UCSD-AML1 (cell line): ENCODE results near the gene PPP1R16B.

Experiments
- DNase-seq: peaks from one replicate; lab custom pipeline; 2025; ENCODE audit not compliant: unreplicated experiment; lab: John Stamatoyannopoulos, UW

PPP1R16B gene

DNA sequence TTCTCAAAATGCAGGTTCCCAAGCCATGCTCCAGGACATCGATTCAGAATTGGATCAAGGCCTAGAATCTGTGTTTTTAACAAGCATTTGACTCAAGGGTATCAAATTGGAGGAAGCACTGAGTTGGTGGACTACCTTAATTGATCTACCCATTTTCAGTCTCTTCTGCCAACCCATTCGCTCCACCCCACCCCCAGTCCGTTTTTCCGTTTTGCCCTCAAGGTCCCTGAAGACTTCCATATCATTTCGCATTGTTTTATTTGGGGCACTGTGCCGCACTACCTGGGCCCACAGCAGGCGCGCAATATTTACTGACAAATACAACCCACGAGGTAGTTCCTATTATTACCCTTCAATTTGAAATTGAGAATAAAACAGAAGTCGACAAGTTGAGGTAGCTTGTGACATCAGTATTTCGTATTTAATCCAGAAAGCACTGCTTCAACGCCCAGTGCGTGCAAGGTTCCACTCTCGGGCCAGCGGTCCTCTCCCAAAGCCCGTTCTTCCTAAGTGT is 156.1 kb downstream of the PPP1R16B start:
- DNase-seq, result no peak

DNA sequence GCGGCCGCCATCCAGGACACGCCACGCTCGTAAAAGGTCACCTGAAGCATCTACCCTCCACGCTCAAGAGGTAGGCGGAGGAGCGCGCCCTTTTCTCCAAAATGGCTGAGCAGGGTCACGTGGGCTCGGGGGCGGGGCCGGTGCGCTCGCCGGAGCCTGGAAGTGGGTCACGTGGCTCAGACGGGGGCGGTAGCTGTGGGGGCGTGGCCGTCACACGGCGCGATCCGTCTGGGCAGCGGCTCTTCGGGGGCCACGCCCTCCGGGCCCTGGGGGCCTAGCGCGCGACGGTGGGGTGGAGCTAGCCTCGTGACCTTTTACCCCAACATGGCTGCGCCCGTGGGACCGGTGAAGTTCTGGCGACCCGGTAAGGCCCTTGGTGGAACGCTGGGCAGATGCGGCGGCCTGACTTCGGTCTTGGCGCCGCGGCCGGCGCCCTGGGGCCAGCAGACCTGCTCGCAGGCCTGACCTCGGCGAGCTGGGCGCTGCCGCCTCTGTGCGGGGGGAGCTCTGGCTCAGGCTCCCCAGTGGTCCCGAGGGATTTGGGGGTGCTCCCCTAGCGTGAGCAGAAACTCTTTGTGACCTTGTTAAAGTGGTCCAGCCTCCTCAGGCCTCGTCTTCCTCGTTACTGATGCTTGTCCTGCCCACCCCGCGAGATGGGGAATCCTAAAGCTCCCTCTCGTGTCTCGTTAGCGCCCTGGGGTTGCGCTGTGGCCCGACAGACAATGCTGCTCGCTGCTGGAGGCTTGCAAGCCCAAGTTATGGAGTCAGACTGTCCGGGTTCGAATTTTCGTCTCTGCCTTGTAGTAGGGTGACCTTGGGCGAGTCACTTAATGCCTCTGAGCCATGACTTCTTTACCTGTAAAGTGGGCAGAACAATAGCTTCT is 156.8 kb downstream of the PPP1R16B start, which contains the start of gene DHX35:
DHX35 (plus strand) TSS at position 301 of the 884 bp plus-strand sequence; CDS start at position 325, 24 bp downstream.
- DNase-seq, result peak; percentile 99

DNA sequence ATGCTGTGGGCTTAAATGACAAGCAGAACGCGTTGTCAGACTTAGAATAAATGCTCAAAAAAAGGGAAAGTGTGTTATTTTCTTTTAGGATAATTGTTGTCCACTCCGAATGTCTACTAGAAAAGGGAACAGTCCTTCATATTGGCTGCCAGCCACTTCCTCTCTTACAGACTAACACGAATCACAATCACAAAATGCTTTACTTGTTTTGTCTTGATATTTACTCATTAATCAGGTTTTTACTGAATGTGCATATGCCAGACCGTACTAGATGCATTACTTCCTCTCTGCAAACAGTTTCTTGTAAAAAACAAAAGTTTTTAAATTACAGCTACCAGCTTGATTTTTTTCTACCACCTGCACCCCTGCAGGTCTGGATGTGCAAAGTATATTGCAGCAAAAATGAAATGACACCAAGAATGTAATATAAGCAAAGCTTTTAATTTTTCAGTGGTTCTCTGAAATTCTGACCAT is 157.5 kb downstream of the PPP1R16B start:
- DNase-seq, result no peak

DNA sequence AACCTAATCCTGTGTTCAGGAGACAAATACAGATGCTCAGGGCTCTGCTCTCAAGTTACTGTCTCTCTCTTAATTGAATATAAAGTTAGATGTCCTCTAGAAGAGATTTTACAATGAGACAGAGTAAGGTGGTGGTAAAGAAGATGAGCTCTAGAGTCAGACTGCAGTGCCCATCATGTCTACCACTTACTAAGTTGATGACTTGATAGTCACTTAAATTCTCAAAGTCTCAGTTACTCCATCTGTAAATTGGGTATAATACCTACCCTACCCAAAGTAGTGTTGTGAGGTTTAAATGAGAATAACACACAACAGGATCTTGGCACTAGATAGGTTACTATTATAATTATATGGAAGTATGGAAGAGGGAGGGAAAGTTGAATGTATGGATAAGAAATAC is 158.2 kb downstream of the PPP1R16B start:
- DNase-seq, result no peak

DNA sequence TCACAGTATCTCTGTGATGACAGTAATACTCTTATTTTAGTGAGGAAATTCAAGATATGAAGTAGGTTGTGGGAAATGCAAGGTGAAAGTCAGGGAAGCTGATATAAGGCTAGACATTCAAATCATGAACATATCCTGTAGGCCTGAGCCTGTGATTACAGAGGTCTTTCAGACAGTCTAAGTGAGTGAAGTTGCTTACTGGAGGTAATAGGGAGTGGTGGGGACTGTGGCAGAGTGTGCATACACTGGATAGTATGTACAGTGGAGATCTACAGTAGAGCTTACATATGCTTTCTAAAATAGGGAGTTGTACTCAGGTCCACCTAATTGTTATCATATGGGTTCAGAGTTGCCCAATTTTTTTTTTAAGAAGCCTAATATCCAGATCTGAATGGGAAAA is 159.8 kb downstream of the PPP1R16B start:
- no peak for DNase-seq

DNA sequence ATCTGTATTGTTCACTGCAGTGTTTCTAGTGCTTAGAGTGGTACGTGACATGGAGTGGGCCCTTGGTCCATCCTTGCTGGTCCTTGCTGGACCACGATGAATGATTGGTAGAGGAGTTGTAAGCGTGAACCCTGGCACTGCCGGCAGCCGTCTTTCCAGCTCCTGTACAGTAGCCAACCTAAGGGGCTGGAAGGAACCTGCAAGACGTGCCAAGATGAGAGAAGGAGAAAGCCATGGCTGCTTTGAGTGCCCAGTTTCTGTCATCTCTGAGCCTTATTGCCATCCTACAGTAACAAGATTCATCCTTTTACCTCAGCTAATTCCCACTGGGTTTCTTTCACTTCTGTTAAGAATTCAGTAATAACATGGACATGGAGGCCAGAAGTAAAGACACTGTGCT is 162.6 kb downstream of the PPP1R16B start:
- no peak for DNase-seq

DNA sequence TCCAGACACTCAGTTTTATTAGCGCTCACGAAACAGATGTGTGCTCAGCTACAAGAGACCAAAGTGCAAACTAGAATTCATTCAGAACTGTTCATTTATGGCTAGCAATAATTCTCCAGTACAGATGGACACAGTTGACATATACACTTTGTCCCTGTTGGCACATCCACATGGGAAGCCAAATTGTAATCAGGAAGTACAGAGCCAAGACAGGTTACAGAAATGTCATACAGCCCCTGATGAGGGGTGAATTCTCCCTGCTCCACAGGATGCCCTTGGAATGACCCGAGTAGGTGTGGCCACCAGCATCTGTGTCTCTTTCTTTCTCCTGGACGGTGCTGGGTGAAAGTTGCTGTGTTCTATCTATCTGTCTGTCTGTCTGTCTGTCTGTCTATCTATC is 164.2 kb downstream of the PPP1R16B start:
- no peak for DNase-seq

DNA sequence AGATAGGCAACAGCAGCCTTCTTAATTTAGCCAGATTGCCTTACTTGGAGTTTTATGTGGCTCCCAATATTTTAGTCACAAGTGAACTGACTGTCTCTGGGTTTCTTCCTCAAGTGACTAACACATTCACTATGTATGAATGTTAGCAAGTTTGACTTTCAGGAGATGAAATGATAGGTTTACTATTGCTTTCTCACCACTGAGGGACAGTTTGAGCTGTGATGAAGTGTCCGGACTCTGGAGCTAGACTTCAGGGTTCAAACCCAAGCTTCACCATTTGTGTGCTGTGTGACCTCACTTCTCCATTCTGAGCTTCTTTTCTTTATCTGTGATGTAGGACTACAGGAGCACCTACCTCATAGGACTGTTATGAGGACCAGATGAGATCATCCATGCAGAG is 164.8 kb downstream of the PPP1R16B start:
- DNase-seq, result no peak
